Subcutaneous adipose tissue (tissue), 4 donors: ENCODE data around the gene HSBP1. TPM values are rescaled to one million over a fixed set of nuclear protein-coding genes. Genes with fewer than 3 reads are reported as not detected.

Experiments used
- CTCF ChIP-seq: fragments of 450-650 bp; IDR thresholded peaks from one replicate; pipeline ENCODE4 v1.5.1; 2016; ENCODE audit warnings: low read depth, mild to moderate bottlenecking, control low read depth, antibody characterized with exemption, moderate library complexity
- total RNA-seq, 4 donors: library from RNA; depleted of rRNA; stranded (reverse); fragments of >200 nt; gene quantifications; one replicate each; pipeline ENCODE4 v1.1.0, GENCODE V29; 2016

Gene HSBP1
- total RNA-seq, 4 donors from 2014 or later: 4.9 to 29.5 (median 13.1) TPM

GRCh38 chr16:83847371-83848225 lies 39.8 kb downstream of the HSBP1 start:
- TF ChIP-seq CTCF: no peak

GRCh38 chr16:83849421-83849820 lies 41.6 kb downstream of the HSBP1 start:
- no peak for TF ChIP-seq CTCF

DNA sequence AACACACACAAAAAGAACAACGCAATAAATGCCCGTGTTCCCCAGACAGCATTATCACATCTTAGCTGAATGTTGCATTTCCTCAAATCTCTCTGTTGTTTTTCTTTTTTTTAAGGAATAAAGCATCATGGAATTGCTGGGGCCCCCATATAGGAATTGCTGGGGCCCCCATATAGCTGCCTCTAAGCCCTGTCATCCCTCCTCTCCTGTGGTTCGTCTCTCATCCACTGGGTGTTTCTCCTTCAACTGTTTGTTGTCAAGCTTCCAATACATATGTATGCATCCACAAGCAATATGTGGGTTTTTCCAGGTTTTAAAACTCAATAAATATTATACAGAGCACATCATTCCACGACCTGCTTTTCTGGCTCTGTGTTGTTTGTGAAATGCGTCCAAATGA lies 43.2 kb downstream of the HSBP1 start:
- no peak for TF ChIP-seq CTCF

GRCh38 chr16:83851473-83851872 lies 43.7 kb downstream of the HSBP1 start:
- TF ChIP-seq CTCF: no peak

GRCh38 chr16:83852774-83853173 lies 45.0 kb downstream of the HSBP1 start:
- TF ChIP-seq CTCF: no peak

- TF ChIP-seq CTCF: no peak
Measured at GRCh38 chr16:83853834-83854233, 46.1 kb downstream of the HSBP1 start.

- no peak for TF ChIP-seq CTCF
Measured at GRCh38 chr16:83854420-83854819, 46.6 kb downstream of the HSBP1 start.
